SK-N-SH (cell line): ENCODE results near the gene RBM20. TPM values are rescaled to one million over a fixed set of nuclear protein-coding genes. Genes with fewer than 3 reads are reported as not detected.
A peak's percentile ranks its signal among the peaks of the same experiment; 100 is the strongest.

Source experiments
- CTCF ChIA-PET: fragments of 300-600, 350-600 bp; formaldehyde crosslinking; extraction: SDS; loops from one replicate; lab custom pipeline; 2021; lab: Yijun Ruan, JAX
- POLR2A ChIA-PET: fragments of 350-600 bp; sonication (Branson Sonifier 250); formaldehyde crosslinking; extraction: SDS; loops from one replicate; lab custom pipeline; 2020; ENCODE audit warnings: antibody characterized with exemption, inconsistent platforms; lab: Yijun Ruan, JAX
- DNase-seq: peaks from one replicate; pipeline ENCODE4 v3.0.0; 2012
- H2AFZ ChIP-seq: fragments of 200-600 bp; sonication (generic); 2 replicates; pipeline ENCODE4 v1.8.1; 2016; ENCODE audit warnings: antibody characterized with exemption, mild to moderate bottlenecking, low read depth
- H3F3A ChIP-seq: fragments of 200-600 bp; sonication (generic); replicated peaks from 2 replicates; pipeline ENCODE3; 2016; ENCODE audit warnings: antibody characterized with exemption, mild to moderate bottlenecking; ENCODE audit not compliant: insufficient read depth
- H3K27ac ChIP-seq, 2 experiments: fragments of 200-500 bp in 1 of 2; fragments of 200-600 bp in 1 of 2; sonication (Bioruptor generic) in 1 of 2; sonication (generic), shearing (Covaris generic) in 1 of 2; 2 replicates each; pipeline versions ENCODE4 v1.5.1 to v1.6.1; 2014 to 2016; ENCODE audit warnings: low read depth in 2 of 2, inconsistent platforms in 1 of 2, low read length in 1 of 2, mild to moderate bottlenecking in 1 of 2, mixed read lengths in 1 of 2
- H3K27me3 ChIP-seq: fragments of 200-600 bp; sonication (generic), shearing (Covaris generic); 2 replicates; pipeline ENCODE4 v1.6.1; 2016; ENCODE audit warnings: mixed run types; ENCODE audit not compliant: insufficient read depth
- H3K36me3 ChIP-seq, 2 experiments: fragments of 200-500 bp in 1 of 2; fragments of 200-600 bp in 1 of 2; sonication (Bioruptor generic) in 1 of 2; sonication (generic) in 1 of 2; replicated peaks in 1 of 2; 2 replicates each; pipeline versions ENCODE3 to v1.5.1; 2014 to 2016; ENCODE audit warnings: low read length in 1 of 2, mild to moderate bottlenecking in 1 of 2; ENCODE audit not compliant: insufficient read depth in 2 of 2, control insufficient read depth in 1 of 2
- H3K4me1 ChIP-seq, 2 experiments: fragments of 200-500 bp in 1 of 2; fragments of 200-600 bp in 1 of 2; sonication (Bioruptor generic) in 1 of 2; sonication (generic), shearing (Covaris generic) in 1 of 2; 2 replicates each; pipeline versions ENCODE4 v1.5.1 to v1.6.1; 2014 to 2016; ENCODE audit warnings: low read depth in 1 of 2, low read length in 1 of 2, mixed run types in 1 of 2; ENCODE audit not compliant: insufficient read depth in 2 of 2, control insufficient read depth in 1 of 2
- H3K4me2 ChIP-seq: fragments of 200-600 bp; sonication (generic), shearing (Covaris generic); 2 replicates; pipeline ENCODE4 v1.6.1; 2017; ENCODE audit warnings: mixed run types
- H3K4me3 ChIP-seq, 2 experiments: fragments of 200-500 bp in 1 of 2; fragments of 200-600 bp in 1 of 2; sonication (Bioruptor generic) in 1 of 2; sonication (generic), shearing (Covaris generic) in 1 of 2; 2 replicates each; pipeline versions ENCODE4 v1.5.1 to v1.8.1; 2014 to 2016; ENCODE audit warnings: low read depth in 2 of 2, inconsistent platforms in 1 of 2, low read length in 1 of 2, mild to moderate bottlenecking in 1 of 2, mixed read lengths in 1 of 2, moderate library complexity in 1 of 2
- H3K79me2 ChIP-seq: fragments of 200-600 bp; sonication (generic); 2 replicates; pipeline ENCODE4 v1.8.1; 2017; ENCODE audit warnings: mild to moderate bottlenecking; ENCODE audit not compliant: insufficient read depth
- H3K9ac ChIP-seq: fragments of 200-600 bp; sonication (generic); 2 replicates; pipeline ENCODE4 v1.6.1; 2017; ENCODE audit warnings: mixed run types
- H3K9me2 ChIP-seq: fragments of 200-600 bp; sonication (generic); 2 replicates; pipeline ENCODE4 v1.6.1; 2017; ENCODE audit warnings: mixed run types
- H3K9me3 ChIP-seq: fragments of 200-600 bp; sonication (generic); 2 replicates; pipeline ENCODE4 v1.6.1; 2017; ENCODE audit warnings: mixed run types, mild to moderate bottlenecking, moderate library complexity
- H4K20me1 ChIP-seq: fragments of 200-600 bp; sonication (generic); 2 replicates; pipeline ENCODE4 v1.6.1; 2017; ENCODE audit warnings: mild to moderate bottlenecking, mixed run types; ENCODE audit not compliant: insufficient read depth
- CTCF ChIP-seq: fragments of 200-600 bp; sonication (generic); IDR thresholded peaks from 2 replicates; pipeline ENCODE4 v1.6.1; 2017; ENCODE audit warnings: antibody characterized with exemption, mild to moderate bottlenecking, moderate library complexity
- ELF1 ChIP-seq: IDR thresholded peaks from 2 replicates; pipeline ENCODE4 v1.4.0; 2012
- EP300 ChIP-seq, 2 experiments: IDR thresholded peaks; 2 replicates each; pipeline versions ENCODE4 v1.4.0 to v1.6.1; 2012; ENCODE audit warnings: borderline replicate concordance in 1 of 2, low read depth in 1 of 2, low read length in 1 of 2
- EZH2phosphoT487 ChIP-seq: fragments of 200-600 bp; sonication (generic); IDR thresholded peaks from 2 replicates; pipeline ENCODE4 v1.6.1; 2017; ENCODE audit warnings: low read depth, mixed run types, mild to moderate bottlenecking, antibody characterized with exemption, moderate library complexity, borderline replicate concordance
- FOSL2 ChIP-seq: IDR thresholded peaks from 2 replicates; pipeline ENCODE4 v1.4.0; 2012; ENCODE audit warnings: low read depth, mild to moderate bottlenecking, moderate library complexity, borderline replicate concordance
- FOXJ3 ChIP-seq: sonication (generic); formaldehyde crosslinking; IDR thresholded peaks from 2 replicates; pipeline ENCODE4 v1.5.1; 2020; ENCODE audit warnings: mild to moderate bottlenecking, missing genetic modification reagents
- GABPA ChIP-seq: IDR thresholded peaks from 2 replicates; pipeline ENCODE4 v1.4.0; 2012; ENCODE audit warnings: low read depth, mild to moderate bottlenecking
- GATA2 ChIP-seq: sonication (generic); formaldehyde crosslinking; IDR thresholded peaks from 2 replicates; pipeline ENCODE4 v1.5.0; 2020; ENCODE audit warnings: mild to moderate bottlenecking, missing genetic modification reagents
- JUND ChIP-seq: IDR thresholded peaks from 2 replicates; pipeline ENCODE4 v1.4.0; 2012
- MEF2A ChIP-seq: IDR thresholded peaks from 2 replicates; pipeline ENCODE4 v1.4.0; 2012; ENCODE audit warnings: low read depth, borderline replicate concordance
- MXI1 ChIP-seq: IDR thresholded peaks from 2 replicates; pipeline ENCODE4 v1.6.1; 2012; ENCODE audit warnings: mild to moderate bottlenecking, low read depth, low read length, improper control_type of control experiment
- NFIC ChIP-seq: IDR thresholded peaks from 2 replicates; pipeline ENCODE4 v1.4.0; 2012; ENCODE audit warnings: borderline replicate concordance
- NRF1 ChIP-seq: IDR thresholded peaks from 2 replicates; pipeline ENCODE4 v1.6.1; 2012; ENCODE audit warnings: low read depth, mild to moderate bottlenecking, low read length
- PBX3 ChIP-seq: IDR thresholded peaks from 2 replicates; pipeline ENCODE4; 2012
- POLR2AphosphoS5 ChIP-seq: IDR thresholded peaks from 2 replicates; pipeline ENCODE4 v1.6.1; 2012; ENCODE audit warnings: low read depth, low read length
- RAD21 ChIP-seq: IDR thresholded peaks from 2 replicates; pipeline ENCODE4 v1.6.1; 2012; ENCODE audit warnings: mild to moderate bottlenecking, low read length
- RCOR1 ChIP-seq: fragments of 150-350 bp; IDR thresholded peaks from 2 replicates; pipeline ENCODE4 v1.6.1; 2017; ENCODE audit warnings: antibody characterized with exemption, low read length
- RXRA ChIP-seq: IDR thresholded peaks from 2 replicates; pipeline ENCODE4 v1.4.0; 2012; ENCODE audit warnings: low read depth, mild to moderate bottlenecking, borderline replicate concordance
- SIN3A ChIP-seq: IDR thresholded peaks from 2 replicates; pipeline ENCODE4 v1.6.1; 2012; ENCODE audit warnings: low read depth, mild to moderate bottlenecking, low read length, moderate library complexity, borderline replicate concordance
- SMC3 ChIP-seq: IDR thresholded peaks from 2 replicates; pipeline ENCODE4 v1.6.1; 2012; ENCODE audit warnings: low read depth, low read length, improper control_type of control experiment
- TAF1 ChIP-seq: IDR thresholded peaks from 2 replicates; pipeline ENCODE4 v1.6.1; 2012; ENCODE audit warnings: low read depth, mild to moderate bottlenecking, low read length, moderate library complexity, borderline replicate concordance
- TCF12 ChIP-seq: IDR thresholded peaks from 2 replicates; pipeline ENCODE4 v1.4.0; 2012
- TEAD4 ChIP-seq: IDR thresholded peaks from 2 replicates; pipeline ENCODE4 v1.4.0; 2012; ENCODE audit warnings: mild to moderate bottlenecking, borderline replicate concordance; ENCODE audit not compliant: insufficient read depth
- USF2 ChIP-seq: fragments of 150-350 bp; IDR thresholded peaks from 2 replicates; pipeline ENCODE4 v1.6.1; 2017; ENCODE audit warnings: antibody characterized with exemption, low read length, low read depth, borderline replicate concordance
- YY1 ChIP-seq: IDR thresholded peaks from 2 replicates; pipeline ENCODE4 v1.4.0; 2012; ENCODE audit warnings: low read depth, mild to moderate bottlenecking
- ZBTB33 ChIP-seq: IDR thresholded peaks from 2 replicates; pipeline ENCODE4 v1.4.0; 2012; ENCODE audit warnings: low read depth, borderline replicate concordance
- WGBS: methylation state at CpG from one replicate; pipeline ENCODE4 v1.1.6; 2017; ENCODE audit warnings: low lambda C conversion rate; 5-methylcytosine and 5-hydroxymethylcytosine counted together
- polyA plus RNA-seq, 3 experiments: library from polyadenylated mRNA; depleted of rRNA; stranded (reverse); fragments of >200 nt; gene quantifications; 2 replicates each; pipeline ENCODE4 v1.2.3, GENCODE V29; 2012
- TF ChIP-seq, protein P1 (sequence below): IDR thresholded peaks from 2 replicates; pipeline ENCODE4 v1.4.0; 2012; ENCODE audit warnings: low read depth, borderline replicate concordance

Gene RBM20
- polyA plus RNA-seq, 1 of the 3 experiments (the other 2 are of a cell fraction): 0.64 TPM

- Histone ChIP-seq H3K9me2 (no peaks in the 10 kb centered on the region), H3K9ac (peak overlapping the region; percentile 59; the same call in 1 of the 2 replicates), H3K4me3 (peak overlapping the region; percentile 68 to 71), H2AFZ (peak overlapping the region; percentile 80), H3K27me3 (no peaks in the 10 kb centered on the region), H3K4me1 (peaks cover 0 to 6% of the 10 kb centered on the region in 2 experiments; a peak in 2 of 4 replicates), H3K79me2 (no peaks in the 10 kb centered on the region), H3K9me3 (no peaks in the 10 kb centered on the region), H4K20me1 (no peaks in the 10 kb centered on the region), H3F3A (no peaks in the 10 kb centered on the region), H3K27ac (peak overlapping the region in 1 of 2 experiments; percentile 23; a peak in 2 of 4 replicates), H3K36me3 (no peaks in the 10 kb centered on the region), H3K4me2 (peak overlapping the region; percentile 89)
- peak; percentile 91 for DNase-seq
- ChIA-PET CTCF (interaction anchor here (0.6 to 4.4 kb wide), 39 partner anchors 9 to 404 kb away, joined by 3 to 53 read pairs (median 6); partner anchors contain the start of genes ADRA2A, RBM20 and SMNDC1), POLR2A (no interaction called here)
- WGBS: 2% methylated on average over 28 of the region's 47 CpGs
- TF ChIP-seq PBX3 (0 out of 2 replicates have a peak, but pooled peaks have one; percentile 16), MEF2A (no peak), SIN3A (no peak), NRF1 (no peak), GABPA (no peak), MXI1 (peak; percentile 87), EZH2phosphoT487 (no peak), CTCF (peak; percentile 80), JUND (no peak), RAD21 (peak; percentile 78), ZBTB33 (no peak), ELF1 (peak; percentile 68), YY1 (0 out of 2 replicates have a peak, but pooled peaks have one; percentile 27), FOSL2 (peak; percentile 7; the same call in 1 of the 2 replicates), POLR2AphosphoS5 (no peak), TCF12 (no peak; the same call in 1 of the 2 replicates), SMC3 (peak; percentile 79), TEAD4 (0 out of 2 replicates have a peak, but pooled peaks have one; percentile 8), NFIC (no peak), RCOR1 (no peak), FOXJ3 (peak; percentile 44; the same call in 1 of the 2 replicates), TAF1 (no peak), USF2 (no peak), RXRA (no peak), EP300 (IDR thresholded peaks at IDR 0.05; ENCODE audit: borderline replicate concordance in 1 of 2, low read depth in 1 of 2, low read length in 1 of 2) (no peak), GATA2 (CRISPR knock-in tag) (no peak)
- TF ChIP-seq, protein P1, sequence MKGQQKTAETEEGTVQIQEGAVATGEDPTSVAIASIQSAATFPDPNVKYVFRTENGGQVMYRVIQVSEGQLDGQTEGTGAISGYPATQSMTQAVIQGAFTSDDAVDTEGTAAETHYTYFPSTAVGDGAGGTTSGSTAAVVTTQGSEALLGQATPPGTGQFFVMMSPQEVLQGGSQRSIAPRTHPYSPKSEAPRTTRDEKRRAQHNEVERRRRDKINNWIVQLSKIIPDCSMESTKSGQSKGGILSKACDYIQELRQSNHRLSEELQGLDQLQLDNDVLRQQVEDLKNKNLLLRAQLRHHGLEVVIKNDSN: 0 out of 2 replicates have a peak, but pooled peaks have one; percentile 6
Observed at GRCh38 chr10:110671788-110672579, 27.8 kb downstream of the RBM20 start.
